GM12878 (cell line): ENCODE data around the gene SLC37A1. TPM values are rescaled to one million over a fixed set of nuclear protein-coding genes. Genes with fewer than 3 reads are reported as not detected.

ENCODE experiments used
- ATAC-seq: fragments of 200-7000 bp; cut with Tn5 transposase; 3 replicates; pipeline ENCODE4 v1.9.1; 2020; ENCODE audit warnings: mild to moderate bottlenecking, moderate library complexity
- BruUV-seq: library from RNA; stranded (reverse); fragments of 400-500 nt; replicated peaks from 2 replicates; lab custom pipeline; 2021; lab: Mats Ljungman, UMichigan
- CTCF ChIA-PET: fragments of 300-600 bp; sonication (Branson Sonifier 250); formaldehyde crosslinking; extraction: SDS; loops from one replicate; lab custom pipeline; 2021; ENCODE audit warnings: inconsistent platforms; lab: Yijun Ruan, JAX
- POLR2A ChIA-PET: fragments of 350-600 bp; formaldehyde crosslinking; extraction: SDS; loops from one replicate; lab custom pipeline; 2021; ENCODE audit warnings: inconsistent platforms; lab: Charles Lee
- RAD21 ChIA-PET: fragments of 300-600 bp; sonication (Branson Sonifier 250); formaldehyde crosslinking; loops from one replicate; lab custom pipeline; 2023; ENCODE audit warnings: antibody characterized with exemption; ENCODE audit not compliant: unreplicated experiment; lab: Charles Lee
- SMC1A ChIA-PET: fragments of 300-600 bp; sonication (Branson Sonifier 250); formaldehyde crosslinking; loops from one replicate; lab custom pipeline; 2023; ENCODE audit not compliant: unreplicated experiment, uncharacterized antibody; lab: Charles Lee
- DNase-seq: peaks from one replicate; pipeline ENCODE4 v3.0.0-alpha.2; 2011; ENCODE audit warnings: low read depth, low spot score
- FAIRE-seq: peaks from 3 replicates; lab custom pipeline; 2011; peaks lifted over from hg19 to GRCh38; lab: Jason Lieb, UNC
- H2AFZ ChIP-seq: 2 replicates; pipeline ENCODE4 v1.6.0; 2011; ENCODE audit warnings: low read depth, low read length, control low read depth; ENCODE audit not compliant: control insufficient read depth
- H3K27ac ChIP-seq: 2 replicates; pipeline ENCODE4 v1.5.1; 2011; ENCODE audit warnings: control low read depth; ENCODE audit not compliant: control insufficient read depth, insufficient read depth
- H3K27me3 ChIP-seq, 2 experiments: replicated peaks in 1 of 2; 2 replicates each; pipeline versions ENCODE4 v1.6.0 to v1.6.1; 2011; ENCODE audit warnings: low read length in 1 of 2; ENCODE audit not compliant: control insufficient read depth in 2 of 2, insufficient read depth in 2 of 2
- H3K36me3 ChIP-seq, 2 experiments: 2 replicates each; pipeline ENCODE4 v1.5.1; 2011; ENCODE audit warnings: low read length in 1 of 2; ENCODE audit not compliant: control insufficient read depth in 2 of 2, insufficient read depth in 2 of 2
- H3K4me1 ChIP-seq: 2 replicates; pipeline ENCODE4 v1.6.1; 2011; ENCODE audit warnings: mild to moderate bottlenecking, low read length, moderate library complexity, mixed read lengths; ENCODE audit not compliant: control insufficient read depth, insufficient read depth
- H3K4me2 ChIP-seq: 2 replicates; pipeline ENCODE4 v1.6.0; 2011; ENCODE audit warnings: control low read depth; ENCODE audit not compliant: control insufficient read depth, insufficient read depth
- H3K4me3 ChIP-seq: fragments of 200-600 bp; sonication (generic); 2 replicates; pipeline ENCODE4 v1.5.1; 2016
- H3K79me2 ChIP-seq: 2 replicates; pipeline ENCODE4 v1.6.0; 2011; ENCODE audit warnings: low read length; ENCODE audit not compliant: control insufficient read depth, insufficient read depth
- H3K9ac ChIP-seq: 2 replicates; pipeline ENCODE4 v1.8.0; 2011; ENCODE audit warnings: low read length, control low read depth, mixed read lengths; ENCODE audit not compliant: control insufficient read depth, insufficient read depth
- H3K9me3 ChIP-seq: replicated peaks from 3 replicates; pipeline ENCODE4 v1.5.1; 2011; ENCODE audit warnings: mild to moderate bottlenecking, low read length; ENCODE audit not compliant: control insufficient read depth, insufficient read depth
- H4K20me1 ChIP-seq: 2 replicates; pipeline ENCODE4 v1.6.0; 2011; ENCODE audit not compliant: control insufficient read depth, insufficient read depth
- IRF4 ChIP-seq: IDR thresholded peaks from 2 replicates; pipeline ENCODE4 v1.6.1; 2011; ENCODE audit warnings: low read depth, low read length
- KLF5 ChIP-seq: fragments of 450-650 bp; IDR thresholded peaks from 2 replicates; pipeline ENCODE4 v1.6.1; 2014; ENCODE audit warnings: mild to moderate bottlenecking; ENCODE audit not compliant: partially characterized antibody
- POLR2A ChIP-seq: IDR thresholded peaks from 2 replicates; pipeline ENCODE4 v1.6.1; 2011; ENCODE audit warnings: low read depth, mild to moderate bottlenecking, low read length
- YBX1 ChIP-seq: fragments of 450-650 bp; IDR thresholded peaks from 2 replicates; pipeline ENCODE4 v1.6.1; 2016; ENCODE audit warnings: antibody characterized with exemption
- WGBS: methylation state at CpG from one replicate; pipeline ENCODE4 v1.1.6; 2016; ENCODE audit warnings: low lambda C conversion rate; ENCODE audit not compliant: insufficient replicate concordance, insufficient coverage; ENCODE audit errors: missing lambda C conversion rate; 5-methylcytosine and 5-hydroxymethylcytosine counted together
- in situ Hi-C: fragments of 300-500 bp; cut with MboI; formaldehyde crosslinking; loops from 9 replicates; pipeline ENCODE4 v1.14.3; 2018; ENCODE audit warnings: mixed read lengths
- intact Hi-C: fragments of 100-400 bp; cut with micrococcal nuclease; formaldehyde crosslinking; loops from one replicate; pipeline ENCODE4 v1.14.2; 2022; ENCODE audit not compliant: unreplicated experiment
- polyA plus RNA-seq, 11 experiments: library from polyadenylated mRNA; depleted of rRNA in 4 of 11; unstranded in 6 of 11; stranded (reverse) in 5 of 11; fragments of >200 nt; fragmentation: Nextera tagmentation in 4 of 11; fragmentation: Illumina TruSeq in 1 of 11; extraction: Ambion mirVana in 4 of 11; extraction: Trizol in 1 of 11; gene quantifications; 1 replicate in 1 of 11; 2 replicates in 10 of 11; pipeline versions ENCODE4 v1.2.1 to v1.2.3, GENCODE V29; 2011 to 2016; ENCODE audit warnings: inconsistent platforms in 2 of 11, missing spikeins in 2 of 11, low read depth in 1 of 11
- total RNA-seq, 4 experiments: library from RNA; depleted of rRNA in 3 of 4; stranded (reverse); fragments of >200 nt in 3 of 4; fragmentation: Illumina TruSeq in 1 of 4; extraction: Trizol in 1 of 4; gene quantifications; 2 replicates each; pipeline versions ENCODE4 v1.2.1 to v1.2.3, GENCODE V29; 2013 to 2021

The SLC37A1 gene
- total and polyA plus RNA-seq, 10 of the 15 experiments (the other 5 are each of a cell fraction or from before 2014, with no cell fraction given): 1.1 to 35.5 (median 24.4) TPM

- no peak for TF ChIP-seq KLF5
- 0 out of 2 replicates have a peak, but pooled peaks have one; percentile 15 for TF ChIP-seq POLR2A
- H3K9me3 ChIP-seq: no peaks in the 10 kb centered on the region
- ATAC-seq (no peak), FAIRE-seq (no peak), DNase-seq (no peak)
- peak overlapping the region; percentile 87 for H3K27ac ChIP-seq
- ChIA-PET CTCF (interaction anchor here (1.6 to 7.5 kb wide), 5 partner anchors 10 to 59 kb away, joined by 4 to 65 read pairs (median 9); partner anchors contain the start of gene SLC37A1), RAD21 (interaction anchor here (1.8 to 7.7 kb wide), 7 partner anchors 10 to 103 kb away, joined by 5 to 87 read pairs (median 30); partner anchors contain the start of gene SLC37A1), POLR2A (interaction anchor here (0.5 to 6.7 kb wide), 10 partner anchors 10 to 120 kb away, joined by 3 to 82 read pairs (median 7); partner anchors contain the start of gene SLC37A1), SMC1A (interaction anchor here (1.1 to 10.8 kb wide), 10 partner anchors 10 to 133 kb away, joined by 3 to 132 read pairs (median 14); partner anchors contain the start of gene SLC37A1)
- peaks cover 4% of the 10 kb centered on the region for H3K79me2 ChIP-seq
- in situ Hi-C loops: no loop called here
- WGBS: 61% methylated on average over 9 of the region's 9 CpGs
- BruUV-seq: TSS peak; percentile 50
- H3K9ac ChIP-seq: no peak overlapping the region
- no peaks in the 10 kb centered on the region for H4K20me1 ChIP-seq
- no peak overlapping the region for H3K4me3 ChIP-seq
- no peaks in the 10 kb centered on the region for H3K27me3 ChIP-seq
- intact Hi-C loops: no loop called here
- peak overlapping the region; percentile 22; the same call in 1 of the 2 replicates for H3K4me2 ChIP-seq
- H3K4me1 ChIP-seq: peaks cover 69% of the 10 kb centered on the region
- peaks cover 6 to 11% of the 10 kb centered on the region in 2 experiments for H3K36me3 ChIP-seq
- no peak overlapping the region for H2AFZ ChIP-seq
Observed at GRCh38 chr21:42526379-42526727, 12.7 kb downstream of the SLC37A1 start.

DNA sequence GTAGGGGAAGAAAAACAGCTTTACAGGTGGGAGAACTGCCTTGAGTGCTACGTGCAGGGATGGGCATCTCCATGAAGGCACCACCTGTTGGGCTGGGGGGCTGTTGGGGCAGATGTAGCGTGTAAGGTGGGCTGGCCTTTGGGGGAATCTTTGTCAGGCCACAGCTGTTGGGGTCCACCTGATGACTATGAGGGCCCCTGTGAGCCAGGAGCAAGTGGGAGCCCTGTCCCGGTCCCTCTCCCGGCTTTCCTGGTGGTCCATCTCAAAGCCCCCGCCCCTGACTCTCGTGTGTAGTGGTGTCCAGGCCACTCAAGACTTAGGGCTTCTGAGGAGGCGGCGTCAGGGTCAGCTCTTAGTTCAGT is 13.5 kb downstream of the SLC37A1 start:
- no peak for ATAC-seq
- Histone ChIP-seq H3K79me2 (peaks cover 4% of the 10 kb centered on the region), H3K27ac (peak overlapping the region; percentile 87), H3K4me3 (peak overlapping the region; percentile 46; the same call in 1 of the 2 replicates), H3K36me3 (peaks cover 5 to 11% of the 10 kb centered on the region in 2 experiments), H2AFZ (no peak overlapping the region), H3K4me2 (peak overlapping the region; percentile 90), H3K9ac (peak overlapping the region; percentile 57; the same call in 1 of the 2 replicates), H4K20me1 (no peaks in the 10 kb centered on the region), H3K9me3 (no peaks in the 10 kb centered on the region), H3K4me1 (peaks cover 77% of the 10 kb centered on the region), H3K27me3 (no peaks in the 10 kb centered on the region)
- in situ Hi-C loops: no loop called here
- RAD21 ChIA-PET: interaction anchor here (0.7 to 7.7 kb wide), 13 partner anchors 9 to 242 kb away, joined by 3 to 87 read pairs (median 9); partner anchors contain the start of genes RSPH1 and SLC37A1
- TF ChIP-seq YBX1 (no peak), IRF4 (no peak)
- POLR2A ChIA-PET: interaction anchor here (0.9 to 6.7 kb wide), 9 partner anchors 9 to 86 kb away, joined by 4 to 82 read pairs (median 5); partner anchors contain the start of gene SLC37A1
- CTCF ChIA-PET: interaction anchor here (0.6 to 7.5 kb wide), 8 partner anchors 9 to 104 kb away, joined by 3 to 65 read pairs (median 8); partner anchors contain the start of gene SLC37A1
- no peak for DNase-seq
- FAIRE-seq: no peak
- 72% methylated on average over 8 of the region's 8 CpGs for WGBS
- BruUV-seq: no TSS peak
- SMC1A ChIA-PET: interaction anchor here (0.7 to 10.8 kb wide), 11 partner anchors 9 to 139 kb away, joined by 3 to 132 read pairs (median 12); partner anchors contain the start of gene SLC37A1
- intact Hi-C loops: no loop called here
